BJ (cell line): ENCODE results near the gene ZFP90. TPM values are rescaled to one million over a fixed set of nuclear protein-coding genes. Genes with fewer than 3 reads are reported as not detected.

Experiments used
- CTCF ChIA-PET: fragments of 350-600 bp; formaldehyde crosslinking; extraction: SDS; loops from one replicate; lab custom pipeline; 2021; ENCODE audit warnings: antibody characterized with exemption, inconsistent platforms; lab: Yijun Ruan, JAX
- POLR2A ChIA-PET: fragments of 300-600 bp; sonication (Branson Sonifier 250); formaldehyde crosslinking; extraction: SDS; loops from one replicate; lab custom pipeline; 2021; ENCODE audit warnings: antibody characterized with exemption; lab: Charles Lee
- DNase-seq: peaks from one replicate; pipeline ENCODE4 v3.0.0-alpha.2; 2011; ENCODE audit warnings: low read depth
- H3K27me3 ChIP-seq: 2 replicates; pipeline ENCODE4 v1.6.0; 2011; ENCODE audit warnings: low read length; ENCODE audit not compliant: control insufficient read depth, insufficient read depth
- H3K36me3 ChIP-seq: 2 replicates; pipeline ENCODE4 v1.5.1; 2011; ENCODE audit warnings: low read length; ENCODE audit not compliant: control insufficient read depth, insufficient read depth
- H3K4me3 ChIP-seq: 2 replicates; pipeline ENCODE4 v1.5.1; 2011; ENCODE audit warnings: low read depth, mild to moderate bottlenecking, control low read depth, low read length
- polyA plus RNA-seq: library from polyadenylated mRNA; depleted of rRNA; stranded (reverse); fragments of >200 nt; gene quantifications from 2 replicates; pipeline ENCODE4 v1.2.3, GENCODE V29; 2011
- TF ChIP-seq, protein P1 (sequence below): IDR thresholded peaks from 2 replicates; pipeline ENCODE4 v1.5.1; 2011; ENCODE audit warnings: low read depth, mild to moderate bottlenecking, control low read depth, inconsistent platforms, low read length, moderate library complexity; ENCODE audit not compliant: insufficient read depth

The ZFP90 gene
- polyA plus RNA-seq, 1 experiment = 13.0 TPM

DNA sequence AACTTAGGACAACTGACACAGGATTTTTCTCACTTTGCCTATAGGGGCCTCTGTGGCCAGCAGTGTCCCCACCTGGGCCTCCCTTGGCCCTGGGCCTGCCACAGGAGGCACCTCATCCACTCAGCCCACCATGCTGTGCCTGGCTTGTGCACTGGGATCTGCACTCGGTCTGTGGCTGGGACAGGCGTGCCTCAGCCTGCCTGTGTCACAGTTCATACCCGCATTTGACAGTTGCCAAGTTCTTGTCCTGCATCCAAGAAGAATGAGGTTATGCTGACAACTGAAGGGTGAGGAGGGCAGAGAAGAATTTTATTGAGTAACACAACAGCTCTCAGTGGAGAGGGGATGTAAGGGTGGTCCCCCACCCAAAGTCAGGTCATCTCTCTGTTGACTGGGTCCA lies 36.0 kb downstream of the ZFP90 start:
- CTCF ChIA-PET = interaction anchor here (1.2 kb wide), 2 partner anchors 8 to 16 kb away, joined by 3 to 7 read pairs; no protein-coding TSS in a partner anchor
- no peak for DNase-seq
- POLR2A ChIA-PET = no interaction called here
- Histone ChIP-seq H3K27me3 (no peaks in the 10 kb centered on the region), H3K4me3 (no peak overlapping the region), H3K36me3 (no peaks in the 10 kb centered on the region)
- TF ChIP-seq, protein P1, sequence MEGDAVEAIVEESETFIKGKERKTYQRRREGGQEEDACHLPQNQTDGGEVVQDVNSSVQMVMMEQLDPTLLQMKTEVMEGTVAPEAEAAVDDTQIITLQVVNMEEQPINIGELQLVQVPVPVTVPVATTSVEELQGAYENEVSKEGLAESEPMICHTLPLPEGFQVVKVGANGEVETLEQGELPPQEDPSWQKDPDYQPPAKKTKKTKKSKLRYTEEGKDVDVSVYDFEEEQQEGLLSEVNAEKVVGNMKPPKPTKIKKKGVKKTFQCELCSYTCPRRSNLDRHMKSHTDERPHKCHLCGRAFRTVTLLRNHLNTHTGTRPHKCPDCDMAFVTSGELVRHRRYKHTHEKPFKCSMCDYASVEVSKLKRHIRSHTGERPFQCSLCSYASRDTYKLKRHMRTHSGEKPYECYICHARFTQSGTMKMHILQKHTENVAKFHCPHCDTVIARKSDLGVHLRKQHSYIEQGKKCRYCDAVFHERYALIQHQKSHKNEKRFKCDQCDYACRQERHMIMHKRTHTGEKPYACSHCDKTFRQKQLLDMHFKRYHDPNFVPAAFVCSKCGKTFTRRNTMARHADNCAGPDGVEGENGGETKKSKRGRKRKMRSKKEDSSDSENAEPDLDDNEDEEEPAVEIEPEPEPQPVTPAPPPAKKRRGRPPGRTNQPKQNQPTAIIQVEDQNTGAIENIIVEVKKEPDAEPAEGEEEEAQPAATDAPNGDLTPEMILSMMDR = no peak

GRCh38 chr16:68577352-68577853 lies 38.3 kb downstream of the ZFP90 start:
- TF ChIP-seq, protein P1 = no peak
- Histone ChIP-seq H3K27me3 (no peaks in the 10 kb centered on the region), H3K4me3 (no peak overlapping the region), H3K36me3 (no peaks in the 10 kb centered on the region)
- CTCF ChIA-PET = interaction anchor here (2.3 kb wide), 1 partner anchor 13 kb away, joined by 11 read pairs; no protein-coding TSS in a partner anchor
- POLR2A ChIA-PET = no interaction called here
- DNase-seq = no peak

DNA sequence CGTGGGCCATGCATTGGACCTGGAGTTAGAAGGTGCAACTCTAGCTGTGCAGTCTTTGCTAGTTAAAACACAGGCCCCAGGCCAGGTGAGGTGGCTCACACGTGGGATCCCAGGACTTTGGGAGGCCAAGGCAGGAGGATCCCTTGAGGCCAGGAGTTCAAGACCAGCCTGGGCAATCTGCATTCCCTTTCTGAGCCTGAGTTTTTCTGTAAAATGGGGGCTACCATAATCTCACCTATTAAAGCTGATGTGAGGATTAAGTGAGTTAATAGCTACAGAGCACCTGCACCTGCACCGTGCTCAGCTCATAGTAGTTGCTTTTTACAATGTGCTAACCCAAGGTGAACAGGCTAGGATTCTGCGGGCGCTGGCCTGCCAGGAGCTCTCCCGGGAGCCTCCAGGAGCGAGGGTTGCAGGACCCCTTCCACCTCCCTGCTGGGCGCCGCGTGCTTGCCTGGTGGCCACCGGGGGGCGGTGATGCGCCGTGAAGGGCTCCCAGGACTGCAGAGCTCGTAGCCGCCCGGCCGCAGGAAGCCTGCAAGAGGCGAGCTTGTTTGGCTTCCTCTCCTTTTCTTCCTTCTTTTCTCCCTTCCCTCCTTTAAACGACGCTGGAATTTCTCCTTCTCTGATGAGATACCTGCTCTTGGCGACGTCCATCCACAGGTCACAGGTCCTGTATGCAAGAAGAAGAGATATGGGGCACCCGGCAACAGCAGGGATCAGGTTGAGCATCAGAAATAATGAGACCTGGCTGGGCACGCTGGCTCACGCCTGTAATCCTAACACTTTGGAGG lies 51.3 kb downstream of the ZFP90 start:
- CTCF ChIA-PET = interaction anchor here (0.6 to 2.8 kb wide), 67 partner anchors 9 to 695 kb away, joined by 3 to 43 read pairs (median 5); partner anchors contain the start of genes CDH3 and TANGO6
- TF ChIP-seq, protein P1 = peak; percentile 95
- H3K4me3 ChIP-seq = no peak overlapping the region
- DNase-seq = no peak
- H3K27me3 ChIP-seq = no peaks in the 10 kb centered on the region
- H3K36me3 ChIP-seq = no peaks in the 10 kb centered on the region
- POLR2A ChIA-PET = no interaction called here

DNA sequence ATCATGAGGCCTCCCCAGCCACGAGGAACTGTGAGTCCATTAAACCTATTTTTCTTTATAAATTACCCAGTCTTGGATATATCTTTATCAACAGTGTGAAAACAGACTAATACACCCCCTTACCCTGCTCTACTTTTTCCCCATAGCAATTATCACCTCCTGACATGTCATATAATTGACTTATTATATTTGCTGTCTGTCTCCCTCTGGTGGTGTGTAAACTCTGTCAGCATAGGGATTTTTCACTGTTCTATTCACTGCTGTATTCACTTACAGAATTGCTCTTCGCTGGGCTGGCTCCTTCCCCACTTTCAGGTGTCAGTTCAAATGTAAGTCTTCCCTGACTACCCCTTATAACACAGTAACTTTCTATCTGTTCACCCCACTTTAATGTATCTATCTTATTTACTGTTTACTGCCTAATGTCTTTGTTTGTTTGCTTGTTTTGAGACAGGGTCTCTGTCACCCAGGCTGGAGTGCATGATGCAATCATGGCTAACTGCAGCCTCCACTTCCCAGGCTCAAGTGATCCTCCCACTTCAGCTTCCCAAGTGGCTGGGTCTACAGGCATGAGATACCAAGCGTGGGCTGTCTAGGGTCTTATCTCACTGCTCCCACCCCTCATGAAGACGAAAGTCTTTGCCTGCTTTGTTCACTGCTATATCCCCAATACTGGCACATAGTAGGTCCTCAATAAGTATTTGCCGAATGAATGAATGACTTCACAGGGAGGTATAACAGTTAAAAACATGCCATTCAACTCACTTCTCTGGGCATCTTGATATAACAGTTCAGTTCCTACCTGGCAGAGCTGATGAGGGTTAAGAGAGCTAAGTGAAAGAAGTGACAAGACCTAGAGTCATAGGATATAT lies 53.6 kb downstream of the ZFP90 start:
- ChIA-PET CTCF (interaction anchor here (2.0 kb wide), 1 partner anchor 208 kb away, joined by 4 read pairs; no protein-coding TSS in a partner anchor), POLR2A (no interaction called here)
- no peaks in the 10 kb centered on the region for H3K27me3 ChIP-seq
- H3K4me3 ChIP-seq = no peak overlapping the region
- H3K36me3 ChIP-seq = no peaks in the 10 kb centered on the region
- TF ChIP-seq, protein P1 = peak; percentile 23; the same call in 1 of the 2 replicates
- DNase-seq = no peak
